EL (cell line): ENCODE measurements around the gene SSU72.

Source experiments
- DNase-seq: peaks from one replicate; pipeline ENCODE4 v3.0.0-alpha.2; 2016

The SSU72 gene

GRCh38 chr1:1574721-1575537 is at the start of gene SSU72:
Gene SSU72 (minus strand): TSS chr1:1574863. CDS start chr1:1574557, 306 bp downstream.
- peak; percentile 89 for DNase-seq

DNA sequence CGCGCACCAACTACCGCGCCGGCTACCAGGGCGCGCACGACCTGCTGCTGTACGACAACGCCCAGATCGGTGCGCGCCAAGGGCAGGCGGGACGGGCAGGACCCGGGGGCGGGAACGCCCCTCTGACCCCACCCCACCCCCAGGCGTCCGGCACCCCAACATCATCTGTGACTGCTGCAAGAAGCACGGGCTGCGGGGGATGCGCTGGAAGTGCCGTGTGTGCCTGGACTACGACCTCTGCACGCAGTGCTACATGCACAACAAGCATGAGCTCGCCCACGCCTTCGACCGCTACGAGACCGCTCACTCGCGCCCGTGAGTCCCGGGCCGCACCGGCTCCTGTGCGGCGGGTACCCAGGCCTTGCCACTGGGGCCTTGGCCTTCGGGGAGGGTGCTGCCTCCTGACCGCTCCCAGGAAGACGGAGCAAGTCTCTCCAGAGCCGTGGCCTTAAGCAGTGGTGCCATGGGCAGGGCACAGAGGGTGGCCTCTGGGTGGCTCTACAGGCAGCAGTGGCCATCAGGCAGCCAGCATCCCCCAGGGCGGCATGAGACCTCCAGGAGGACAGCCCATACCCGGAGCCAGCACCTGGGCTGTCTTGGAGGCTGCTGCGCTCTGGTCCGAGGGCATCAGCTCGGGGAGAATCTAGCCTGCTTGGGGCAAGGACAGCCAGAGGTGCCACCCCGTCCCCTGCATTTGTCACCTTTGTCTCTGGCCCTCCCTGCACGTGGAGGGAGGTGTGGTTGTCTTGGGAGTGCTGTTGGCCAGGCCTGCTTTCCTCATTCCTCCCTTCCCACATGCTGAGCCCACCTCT is 49.2 kb upstream of the SSU72 start:
- DNase-seq = no peak

GRCh38 chr1:1623181-1623630 is 48.5 kb upstream of the SSU72 start:
- no peak for DNase-seq

- DNase-seq = no peak
These were observed 48.1 kb upstream of the SSU72 start for GRCh38 chr1:1622788-1623094.

- DNase-seq = no peak
These were observed 47.5 kb upstream of the SSU72 start for GRCh38 chr1:1622010-1622787.

DNA sequence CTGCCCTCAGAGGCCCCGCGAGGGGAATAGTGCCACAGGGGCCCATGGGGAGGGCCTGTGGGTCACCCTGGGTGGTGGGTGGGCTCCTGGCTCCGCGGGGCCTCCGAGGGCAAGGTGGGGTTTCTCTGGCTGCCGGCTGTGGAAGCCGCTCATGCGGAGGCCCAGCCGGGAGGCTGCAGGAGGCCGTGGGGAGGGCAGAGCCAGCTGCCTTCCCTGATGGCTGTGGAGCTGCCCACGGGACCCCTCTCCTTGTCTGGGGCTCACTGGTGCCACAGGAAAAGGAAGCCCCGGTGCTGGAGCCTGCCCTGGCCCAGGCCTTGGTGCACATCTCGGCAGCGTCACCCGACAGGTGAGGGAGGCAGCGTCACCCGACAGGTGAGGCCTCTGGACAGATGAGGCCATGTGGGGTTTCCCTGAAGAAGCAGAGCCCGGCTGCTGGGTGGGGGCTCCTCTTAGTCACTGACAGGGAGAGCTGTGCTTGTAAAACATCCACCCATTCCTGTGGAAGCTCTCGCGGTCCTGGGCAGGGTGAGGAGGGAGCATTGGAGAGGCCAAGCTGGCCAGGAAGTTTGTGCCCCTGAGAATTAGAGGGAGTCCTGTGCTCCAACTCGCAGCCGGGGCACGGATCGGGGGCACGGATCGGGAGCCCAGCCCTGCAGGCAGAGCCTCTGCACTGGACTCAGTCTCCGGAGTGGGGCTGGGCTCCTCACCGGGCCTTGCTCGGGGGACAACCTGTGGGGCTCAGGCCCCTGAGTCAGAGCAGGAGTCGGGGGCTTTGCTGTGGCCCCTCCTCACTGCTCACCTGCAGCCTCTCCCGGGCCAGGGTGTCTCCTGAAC is 46.7 kb upstream of the SSU72 start:
- no peak for DNase-seq

GRCh38 chr1:1620433-1621139 is 45.9 kb upstream of the SSU72 start:
- DNase-seq = no peak

- DNase-seq = no peak
These were observed 45.3 kb upstream of the SSU72 start for GRCh38 chr1:1619917-1620361.

- no peak for DNase-seq
These were observed 43.9 kb upstream of the SSU72 start for GRCh38 chr1:1618396-1619068.

DNA sequence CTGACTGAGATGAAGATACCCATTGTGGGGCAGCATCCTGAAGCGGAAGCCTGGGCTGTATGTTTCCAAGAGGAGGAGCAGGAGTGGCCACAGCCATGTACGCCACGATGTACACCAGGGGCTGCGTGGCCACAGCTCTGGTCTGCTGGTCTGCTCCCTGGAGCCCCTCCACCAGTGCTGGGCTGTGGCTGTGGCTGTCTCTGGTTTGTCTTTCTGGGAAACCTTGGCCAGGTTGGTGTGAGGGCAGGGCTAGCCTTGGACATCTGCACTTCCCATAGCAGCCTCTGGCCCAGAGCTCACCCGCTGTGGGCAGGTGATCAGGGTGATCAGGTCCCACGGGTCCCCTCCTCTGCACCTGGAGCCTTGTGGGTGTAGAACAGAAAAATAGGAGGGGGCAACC is 43.3 kb upstream of the SSU72 start:
- no peak for DNase-seq

- no peak for DNase-seq
These were observed 42.9 kb upstream of the SSU72 start for GRCh38 chr1:1617516-1617915.

- no peak for DNase-seq
These were observed 42.2 kb upstream of the SSU72 start for GRCh38 chr1:1616838-1617237.

- DNase-seq = peak; percentile 36
These were observed 41.6 kb upstream of the SSU72 start for GRCh38 chr1:1616045-1616790.

GRCh38 chr1:1615256-1616044 is 40.8 kb upstream of the SSU72 start, which contains the start of gene MIB2:
Gene MIB2 (plus strand): TSS chr1:1615500. CDS start chr1:1623453, 7,953 bp downstream.
- peak; percentile 96 for DNase-seq

- DNase-seq = no peak
These were observed 40.2 kb upstream of the SSU72 start for GRCh38 chr1:1614954-1615255.

DNA sequence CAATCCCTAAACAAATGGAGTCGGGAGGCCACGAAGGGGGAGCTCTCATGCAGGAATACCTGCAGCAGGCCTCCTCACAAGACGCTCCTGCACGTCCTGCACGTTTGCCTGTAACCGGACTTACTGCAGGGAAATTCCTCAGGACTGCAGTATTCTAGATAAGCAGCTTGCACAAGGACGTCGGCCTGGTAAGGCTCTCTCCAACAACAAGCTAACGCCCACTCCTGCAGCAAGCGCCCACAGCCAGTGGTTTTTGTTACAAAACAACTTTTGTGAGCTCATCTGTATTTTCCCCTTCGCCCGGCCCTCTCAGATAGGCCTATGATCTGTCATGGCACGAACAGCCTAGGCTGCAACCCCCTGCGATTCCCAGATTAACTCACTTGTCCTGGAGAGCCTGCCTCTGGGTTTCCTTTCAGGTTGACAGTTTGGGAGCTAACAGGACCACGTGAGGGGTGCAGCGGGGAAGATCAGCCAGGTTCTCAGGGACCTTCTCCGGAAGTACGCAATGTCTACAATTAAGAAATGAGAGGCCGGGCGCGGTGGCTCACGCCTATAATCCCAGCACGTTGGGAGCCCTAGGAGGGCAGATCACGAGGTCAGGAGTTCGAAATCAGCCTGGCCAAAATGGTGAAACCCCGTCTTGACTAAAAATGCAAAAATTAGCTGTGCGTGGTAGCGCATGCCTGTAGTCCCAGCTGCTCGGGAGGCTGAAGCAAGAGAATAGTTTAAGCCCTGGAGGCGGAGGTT is 39.7 kb upstream of the SSU72 start:
- peak; percentile 49 for DNase-seq

DNA sequence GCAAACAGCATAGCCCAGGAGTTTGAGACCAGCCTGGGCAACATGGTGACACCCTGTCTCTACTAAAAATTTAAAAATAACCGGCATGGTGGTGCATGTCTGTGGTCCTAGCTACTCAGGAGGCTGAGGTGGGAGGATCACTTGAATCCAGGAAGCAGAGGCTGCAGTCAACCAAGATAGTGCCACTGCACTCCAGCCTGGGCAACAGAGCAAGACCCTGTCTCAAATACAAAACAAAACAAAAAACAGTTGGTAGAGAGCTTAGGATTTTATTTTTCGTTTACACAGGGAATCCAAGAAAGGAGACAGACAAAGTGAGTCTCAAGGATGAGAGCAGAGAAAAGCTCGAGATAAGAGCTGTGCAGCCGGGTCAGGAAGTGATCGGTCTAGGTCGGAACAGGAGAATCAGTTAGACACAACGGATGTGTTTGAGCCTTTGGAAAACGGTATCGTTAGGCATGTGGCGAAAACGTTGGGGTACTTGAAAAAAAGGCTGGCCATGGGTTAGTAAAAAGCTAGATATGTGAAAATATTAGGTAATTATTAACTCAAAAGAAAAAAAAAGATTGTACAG is 38.9 kb upstream of the SSU72 start:
- no peak for DNase-seq

GRCh38 chr1:1612104-1612400 is 37.4 kb upstream of the SSU72 start:
- DNase-seq = no peak

- DNase-seq = no peak
These were observed 36.1 kb upstream of the SSU72 start for GRCh38 chr1:1610796-1611195.
